H1 (cell line): ENCODE results near the gene TPP1. TPM values are rescaled to one million over a fixed set of nuclear protein-coding genes. Genes with fewer than 3 reads are reported as not detected.
A peak's percentile ranks its signal among the peaks of the same experiment; 100 is the strongest.

Experiments used
- ATF3 ChIP-seq: IDR thresholded peaks from 2 replicates; pipeline ENCODE4 v1.6.1; 2011; ENCODE audit warnings: low read depth, mild to moderate bottlenecking, low read length; ENCODE audit not compliant: insufficient read depth
- CHD7 ChIP-seq: fragments of 300-600 bp; sonication (generic); IDR thresholded peaks from 2 replicates; pipeline ENCODE4 v1.7.1; 2012; ENCODE audit warnings: low read length, moderate library complexity, mild to moderate bottlenecking, inconsistent platforms; ENCODE audit not compliant: insufficient replicate concordance
- CREB1 ChIP-seq: IDR thresholded peaks from 2 replicates; pipeline ENCODE4 v1.6.1; 2012; ENCODE audit warnings: inconsistent platforms
- EGR1 ChIP-seq: IDR thresholded peaks from 2 replicates; pipeline ENCODE4 v1.6.1; 2011; ENCODE audit warnings: low read depth, low read length, borderline replicate concordance
- GABPA ChIP-seq: IDR thresholded peaks from 2 replicates; pipeline ENCODE4 v1.6.1; 2011; ENCODE audit warnings: mild to moderate bottlenecking, low read length, moderate library complexity, borderline replicate concordance; ENCODE audit not compliant: insufficient read depth
- HDAC6 ChIP-seq: IDR thresholded peaks from one replicate; pipeline ENCODE4 v1.7.1; 2012; ENCODE audit warnings: low read depth, mild to moderate bottlenecking, inconsistent platforms, low read length, moderate library complexity
- JUN ChIP-seq: IDR thresholded peaks from 2 replicates; pipeline ENCODE4 v1.6.1; 2011; ENCODE audit warnings: low read depth, mild to moderate bottlenecking, improper control_type of control experiment, low read length
- MAX ChIP-seq: IDR thresholded peaks from 2 replicates; pipeline ENCODE4 v1.6.1; 2012; ENCODE audit warnings: inconsistent platforms
- RXRA ChIP-seq: IDR thresholded peaks from 2 replicates; pipeline ENCODE4 v1.6.1; 2011; ENCODE audit warnings: low read depth, mild to moderate bottlenecking, low read length, moderate library complexity; ENCODE audit not compliant: insufficient read depth
- SP2 ChIP-seq: IDR thresholded peaks from 2 replicates; pipeline ENCODE4 v1.6.1; 2012; ENCODE audit warnings: mild to moderate bottlenecking, low read length, inconsistent platforms
- polyA plus RNA-seq, 7 experiments: library from polyadenylated mRNA; depleted of rRNA in 3 of 7; stranded (reverse) in 5 of 7; unstranded in 2 of 7; fragments of >200 nt in 5 of 7; fragments of 200-250 nt in 2 of 7; gene quantifications; 1 replicate in 5 of 7; 2 replicates in 1 of 7; 4 replicates in 1 of 7; pipeline versions ENCODE4 v1.2.1 to v1.2.3, GENCODE V29; 2011 to 2013; ENCODE audit warnings: missing spikeins in 2 of 7, mixed read lengths in 2 of 7
- total RNA-seq: library from RNA; stranded (reverse); fragmentation: NEBNext Ultra II Directional; extraction: Animal tissue kit (Norgen Biotek cat#: 25700); gene quantifications from 2 replicates; pipeline ENCODE4 v1.2.1, GENCODE V29; 2021

Gene TPP1
- total and polyA plus RNA-seq, 2 of the 8 experiments (the other 6 are each of a cell fraction or from before 2014, with no cell fraction given): 36.1 to 77.5 TPM

GRCh38 chr11:6619004-6619745 lies at the start of gene TPP1 (continued):
- TF ChIP-seq CHD7: no peak
- TF ChIP-seq GABPA: no peak
- TF ChIP-seq ATF3: peak; percentile 99
- no peak for TF ChIP-seq SP2
- TF ChIP-seq RXRA: no peak
- TF ChIP-seq HDAC6: no peak
- no peak for TF ChIP-seq EGR1
- TF ChIP-seq JUN: no peak
- TF ChIP-seq MAX: no peak; the same call in 1 of the 2 replicates
- TF ChIP-seq CREB1: peak; percentile 98
